NOMO-1 (cell line): ENCODE data around the gene MAPK11.

Experiments
- DNase-seq, 2 experiments: peaks; one replicate each; lab custom pipeline; 2025; ENCODE audit not compliant: unreplicated experiment in 2 of 2; lab: John Stamatoyannopoulos, UW

The MAPK11 gene

GRCh38 chr22:50250555-50251476 is 19.4 kb downstream of the MAPK11 start, which contains the start of gene HDAC10:
Gene HDAC10, minus strand, starts transcription at chr22:50251265. Its CDS starts 233 bp downstream, at chr22:50251032.
- DNase-seq: peak; percentile 81 to 87

DNA sequence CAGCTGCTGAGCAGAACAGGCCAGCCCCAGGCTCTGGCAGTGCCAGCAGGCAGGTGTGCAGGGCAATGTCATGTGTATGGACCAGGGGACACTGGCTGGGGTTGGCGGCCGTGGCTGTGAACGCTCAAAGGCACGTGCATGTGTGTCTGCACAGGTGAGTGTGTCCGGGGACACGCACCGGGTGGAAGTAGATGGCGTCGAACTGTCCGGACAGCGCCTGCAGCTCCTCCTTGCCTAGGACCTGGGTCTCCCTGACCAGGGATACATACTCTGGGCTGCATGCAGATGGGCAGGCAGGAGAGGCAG is 20.0 kb downstream of the MAPK11 start:
- no peak for DNase-seq

DNA sequence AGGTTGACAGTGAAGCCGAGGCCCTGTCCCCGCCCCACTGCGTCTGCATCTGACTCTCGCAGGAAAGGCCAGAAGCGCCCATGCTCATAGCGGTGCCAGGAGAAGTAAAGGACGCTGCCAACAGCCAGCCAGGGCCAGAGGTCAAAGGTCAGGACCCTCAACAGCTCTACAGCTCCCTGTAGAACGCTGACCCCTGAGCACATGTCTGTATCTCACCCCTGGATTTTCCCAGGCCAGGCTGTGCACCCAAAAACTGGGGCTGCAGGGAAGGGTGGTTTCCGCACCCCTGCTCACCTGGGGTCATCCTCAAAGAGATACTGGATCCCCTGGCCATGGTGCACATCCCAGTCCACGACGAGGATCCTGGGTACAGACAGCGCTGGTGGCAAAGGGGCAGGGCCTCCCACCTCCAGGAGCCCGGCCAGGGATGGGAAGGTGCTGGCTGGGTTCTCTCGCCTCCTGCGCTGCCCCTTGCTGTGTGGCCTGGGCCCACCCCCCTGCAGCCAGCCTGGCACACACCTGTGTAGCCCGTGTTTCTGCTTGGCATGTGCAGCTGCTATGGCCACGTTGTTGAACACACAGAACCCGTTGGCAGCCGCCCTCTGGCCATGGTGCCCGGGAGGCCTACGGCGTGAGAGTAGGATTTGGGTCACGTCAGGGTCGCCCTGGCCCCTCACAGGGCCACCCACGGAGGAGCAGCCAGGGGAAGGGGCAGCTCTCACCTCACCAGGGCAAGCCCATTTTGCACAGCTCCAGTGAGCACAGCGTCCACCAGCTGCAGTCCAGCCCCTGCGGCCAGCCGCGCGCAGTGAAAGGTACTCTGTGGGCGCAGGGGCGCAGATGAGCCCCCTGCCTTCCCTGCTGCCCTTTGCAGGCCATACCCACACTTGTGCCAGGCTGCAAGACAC is 20.6 kb downstream of the MAPK11 start:
- no peak for DNase-seq

DNA sequence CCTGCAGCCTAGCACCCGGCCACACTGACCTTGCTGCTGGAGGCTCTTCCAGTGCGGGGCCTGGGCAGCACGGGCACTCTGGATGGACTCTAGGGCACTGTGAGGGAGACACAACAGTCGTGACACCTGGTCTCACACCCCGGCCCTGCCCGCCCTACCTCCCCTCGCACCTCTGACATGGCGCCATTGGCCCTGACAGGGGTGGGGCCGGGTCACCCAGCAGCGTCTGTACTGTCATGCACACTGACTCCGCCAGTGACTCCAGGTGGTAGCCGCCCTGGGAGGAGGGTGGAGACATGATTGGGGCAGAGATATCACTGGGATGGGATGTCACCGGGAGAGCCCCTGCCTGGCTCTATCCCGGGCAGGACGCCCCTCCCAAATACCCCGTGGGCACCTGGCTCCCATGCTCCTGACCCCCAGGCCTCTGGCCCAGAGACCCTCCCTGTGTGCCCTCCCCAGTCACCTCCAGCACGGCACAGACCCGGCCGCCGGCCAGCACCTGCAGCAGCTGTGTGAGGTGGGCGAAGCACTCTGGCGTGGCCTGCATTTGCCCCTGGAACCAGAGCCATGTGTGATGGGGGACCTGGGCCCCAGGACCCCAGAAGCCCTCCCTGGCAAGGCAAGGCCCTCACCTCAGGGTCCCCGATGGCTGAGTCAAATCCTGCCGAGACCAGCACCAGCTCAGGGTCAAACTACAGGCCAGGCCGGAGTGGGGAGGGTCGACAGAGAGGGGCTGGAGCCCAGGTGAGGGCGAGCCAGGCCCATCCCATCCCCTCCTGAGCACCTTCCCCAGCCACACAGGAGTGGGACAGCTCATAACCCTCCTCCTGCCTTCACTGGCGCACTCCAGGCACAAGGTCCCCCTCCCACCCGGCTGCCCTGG is 21.7 kb downstream of the MAPK11 start:
- no peak for DNase-seq

GRCh38 chr22:50247748-50248147 is 22.4 kb downstream of the MAPK11 start:
- peak in 1 of 2 experiments; percentile 26 for DNase-seq

DNA sequence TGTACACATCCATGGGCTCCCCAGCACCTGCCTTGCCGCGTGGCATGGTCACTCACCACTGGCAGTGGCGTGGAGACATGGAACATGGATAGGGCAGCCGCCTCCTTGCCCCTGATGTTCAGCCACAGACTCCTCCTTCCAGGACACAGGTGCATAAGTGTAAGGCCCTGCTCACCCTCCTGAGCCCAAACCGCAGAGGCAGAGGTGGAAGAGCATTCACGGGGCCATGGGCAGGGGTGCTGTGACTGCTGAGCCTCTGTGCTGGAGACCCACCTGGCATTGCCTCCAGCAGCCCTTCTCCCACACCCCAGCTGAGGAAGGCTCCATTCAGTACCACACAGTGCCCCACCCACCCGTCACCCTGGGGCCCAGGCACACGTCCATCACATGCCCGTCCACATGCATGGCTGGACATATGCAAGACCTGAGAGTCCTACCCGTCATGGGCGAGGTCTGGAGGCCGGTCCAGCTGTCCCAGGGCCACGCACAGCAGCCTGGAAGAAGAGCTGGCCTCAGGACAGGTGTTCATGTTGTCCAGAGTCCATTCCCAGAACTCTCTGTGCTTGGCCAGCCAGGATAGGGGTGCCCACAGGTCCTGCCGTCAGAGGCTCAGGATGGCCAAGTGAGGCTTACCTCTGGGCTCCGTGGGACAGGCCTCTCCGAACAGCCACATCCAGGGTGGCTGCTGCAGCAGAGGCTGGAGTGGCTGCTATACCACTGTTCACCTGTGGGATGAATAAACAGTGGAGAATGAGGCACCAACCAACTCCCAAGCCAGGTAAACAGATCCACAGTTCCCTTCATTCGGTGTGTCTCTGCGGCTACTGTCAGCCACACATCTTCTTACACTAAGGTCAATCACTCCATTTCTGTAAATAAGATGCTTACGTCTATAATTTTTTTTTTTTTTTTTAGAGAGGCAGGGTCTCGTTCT is 23.7 kb downstream of the MAPK11 start:
- DNase-seq: no peak

DNA sequence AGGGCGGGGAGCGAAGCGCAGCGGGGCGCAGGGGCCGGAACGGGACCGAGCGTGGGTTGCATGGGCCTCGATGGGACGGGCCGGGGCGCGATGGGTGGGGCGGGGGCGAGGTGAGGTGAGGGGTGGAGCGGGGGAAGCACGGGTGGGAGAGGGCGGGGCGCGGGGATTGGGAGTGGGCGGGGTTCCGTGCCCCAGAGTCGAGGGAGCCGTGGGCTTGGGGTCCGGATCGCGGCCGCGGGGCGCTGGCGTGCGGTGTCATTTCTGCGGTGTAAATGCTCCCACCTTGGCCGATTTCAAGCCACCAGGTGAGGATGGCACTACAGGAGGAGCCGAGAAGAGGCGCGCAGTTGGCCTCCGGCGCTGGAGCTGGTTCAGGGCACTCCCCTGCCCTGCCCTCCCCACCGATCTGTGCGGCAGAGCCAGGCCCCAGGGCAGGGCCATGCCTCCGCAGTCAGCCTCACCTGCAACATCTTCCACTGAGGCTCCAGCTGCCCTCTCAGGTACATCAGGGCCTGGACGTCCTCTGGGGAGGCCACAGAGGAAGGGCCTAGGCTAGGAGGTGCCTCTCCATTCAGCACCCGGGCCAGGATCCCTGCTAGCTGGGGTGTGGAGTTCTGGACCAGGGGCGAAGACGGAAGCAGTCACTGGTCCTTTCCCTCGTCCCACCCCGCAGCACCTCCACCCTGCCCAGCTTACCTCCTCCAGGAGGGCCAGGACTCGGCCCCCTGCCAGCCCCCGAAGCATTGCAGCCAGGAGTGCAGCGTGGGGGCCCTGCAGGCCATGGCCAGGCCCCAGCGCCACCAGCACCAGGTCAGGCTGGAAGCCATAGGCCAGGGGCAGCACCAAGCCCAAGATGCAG is 24.7 kb downstream of the MAPK11 start:
- no peak for DNase-seq

- peak; percentile 84 to 94 for DNase-seq
These were observed 25.6 kb downstream of the MAPK11 start, which contains the start of gene TUBGCP6 for GRCh38 chr22:50244420-50245213. Gene TUBGCP6, minus strand, starts transcription at chr22:50245023. Its CDS starts 564 bp downstream, at chr22:50244459.

- peak in 1 of 2 experiments; percentile 44 for DNase-seq
These were observed 26.3 kb downstream of the MAPK11 start for GRCh38 chr22:50243685-50244419.

DNA sequence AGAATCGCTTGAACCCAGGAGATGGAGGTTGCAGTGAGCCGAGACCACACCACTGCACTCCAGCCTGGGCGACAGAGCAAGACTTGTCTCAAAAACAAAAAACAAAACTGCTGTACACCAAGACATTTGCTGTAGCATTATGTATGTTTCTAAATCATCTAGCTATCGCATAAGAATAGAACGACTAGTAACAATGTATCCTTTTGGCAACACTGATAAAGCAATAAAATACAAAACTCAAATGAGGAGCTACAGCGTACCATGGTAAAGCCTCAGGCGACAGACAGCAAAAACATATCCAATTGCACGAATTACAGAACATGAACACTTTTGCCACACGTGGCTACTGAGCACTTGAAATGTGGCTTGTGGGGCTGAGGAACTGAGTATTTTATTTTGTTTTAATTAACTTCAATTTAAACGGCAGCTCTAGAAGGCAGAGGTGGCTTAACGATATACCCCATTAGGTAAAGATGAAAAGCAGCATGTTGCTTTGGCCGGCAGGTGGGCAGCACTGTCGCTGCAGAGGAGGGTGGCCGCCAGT is 27.7 kb downstream of the MAPK11 start:
- DNase-seq: no peak

- DNase-seq: no peak
These were observed 31.4 kb downstream of the MAPK11 start for GRCh38 chr22:50238755-50239154.

DNA sequence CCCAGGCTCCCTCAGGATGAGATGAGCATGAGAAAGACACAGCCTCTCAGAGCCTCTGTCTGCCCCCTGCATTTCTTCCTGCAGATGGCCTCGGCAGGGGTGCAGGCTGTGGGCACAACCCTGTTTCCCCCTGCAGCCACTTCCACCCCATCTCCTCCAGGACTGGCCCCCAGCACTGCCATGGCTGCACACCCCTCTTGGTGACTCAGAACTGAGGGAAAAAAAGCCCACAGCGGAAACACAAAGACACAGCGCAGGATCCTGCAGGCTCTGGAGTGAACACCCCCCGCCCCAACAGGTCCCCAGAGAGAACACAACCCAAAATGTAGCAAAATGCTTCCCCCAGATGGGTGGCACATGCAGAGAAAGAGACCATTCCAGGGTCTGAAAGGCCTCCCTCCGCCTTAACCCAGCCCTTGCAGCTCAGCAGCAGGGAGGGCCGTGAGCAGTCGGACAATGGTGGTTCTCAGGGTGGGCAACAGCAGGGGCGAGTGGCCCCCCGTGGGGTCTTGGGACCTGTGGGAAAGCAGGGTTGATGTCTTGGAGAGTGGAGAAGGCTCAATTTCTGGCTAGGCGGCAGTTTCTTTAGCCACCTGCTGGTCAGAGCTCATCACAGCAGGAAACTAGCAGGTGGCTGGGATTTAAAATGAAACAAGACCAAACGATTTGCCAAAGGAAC is 33.3 kb downstream of the MAPK11 start:
- no peak for DNase-seq

GRCh38 chr22:50233223-50233622 is 37.0 kb downstream of the MAPK11 start:
- DNase-seq: no peak

- DNase-seq: no peak
These were observed 37.6 kb downstream of the MAPK11 start for GRCh38 chr22:50232481-50233151.

GRCh38 chr22:50229370-50229769 is 40.8 kb downstream of the MAPK11 start:
- DNase-seq: no peak

- DNase-seq: no peak
These were observed 41.8 kb downstream of the MAPK11 start for GRCh38 chr22:50228366-50228765.
